Cardiac septum (tissue), 1 donor: ENCODE data around the gene LEFTY2. TPM values are rescaled to one million over a fixed set of nuclear protein-coding genes. Genes with fewer than 3 reads are reported as not detected.
"Not testable (repeated sequence)": the region's sequence is repeated elsewhere in the genome, so short reads cannot be mapped to it uniquely, and the experiment has no call there.

Experiments used
- DNase-seq: peaks from one replicate; pipeline ENCODE4 v3.0.0-alpha.2; 2020; ENCODE audit warnings: low spot score
- intact Hi-C: fragments of 100-400 bp; cut with DNase I; formaldehyde crosslinking; loops from one replicate; pipeline ENCODE4 v1.14.0; 2022
- total RNA-seq: library from RNA; stranded (reverse); fragmentation: NEBNext Ultra II Directional; extraction: Animal tissue kit (Norgen Biotek cat#: 25700); gene quantifications from one replicate; pipeline ENCODE4 v1.2.1, GENCODE V29; 2021
- donor health status: DM: no; HTN: no; CAD: no.

Gene LEFTY2
- total RNA-seq, 1 donor from 2014 or later = 0.65 TPM

DNA sequence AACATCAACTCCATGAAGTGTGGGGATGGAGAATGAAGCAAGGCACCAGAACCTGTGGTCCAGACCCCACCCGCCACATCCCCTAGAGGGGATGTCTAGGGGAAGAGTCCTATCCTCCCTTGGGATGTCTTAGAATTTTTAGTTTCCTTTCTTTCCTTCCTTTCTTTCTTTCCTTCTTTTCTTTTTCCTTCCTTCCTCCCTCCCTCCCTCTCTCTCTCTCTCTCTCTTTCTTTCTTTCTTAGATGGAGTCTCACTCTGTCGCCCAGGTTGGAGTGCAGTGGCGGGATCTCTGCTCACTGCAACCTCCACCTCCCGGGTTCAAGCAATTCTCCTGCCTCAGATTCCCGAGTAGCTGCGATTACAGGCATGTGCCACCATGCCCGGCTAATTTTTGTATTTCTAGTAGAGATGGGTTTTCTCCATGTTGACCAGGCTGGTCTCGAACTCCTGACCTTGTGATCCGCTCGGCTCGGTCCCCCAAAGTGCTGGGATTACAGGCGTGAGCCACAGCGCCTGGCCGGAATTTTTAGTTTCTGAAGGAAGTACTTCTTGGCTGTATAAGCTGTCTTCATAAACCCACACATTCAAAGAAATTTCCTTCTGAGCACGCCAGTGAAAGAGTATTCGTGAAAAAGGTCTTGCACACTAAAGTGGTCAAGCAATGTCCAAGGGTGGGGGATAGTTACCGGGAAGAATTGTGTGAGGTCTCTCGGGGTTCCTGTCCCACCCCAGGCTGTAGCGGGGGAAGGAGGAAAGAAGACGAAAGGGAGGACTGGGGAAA lies 20.8 kb upstream of the LEFTY2 start:
- DNase-seq = peak; percentile 67
- intact Hi-C loops = no loop called here

DNA sequence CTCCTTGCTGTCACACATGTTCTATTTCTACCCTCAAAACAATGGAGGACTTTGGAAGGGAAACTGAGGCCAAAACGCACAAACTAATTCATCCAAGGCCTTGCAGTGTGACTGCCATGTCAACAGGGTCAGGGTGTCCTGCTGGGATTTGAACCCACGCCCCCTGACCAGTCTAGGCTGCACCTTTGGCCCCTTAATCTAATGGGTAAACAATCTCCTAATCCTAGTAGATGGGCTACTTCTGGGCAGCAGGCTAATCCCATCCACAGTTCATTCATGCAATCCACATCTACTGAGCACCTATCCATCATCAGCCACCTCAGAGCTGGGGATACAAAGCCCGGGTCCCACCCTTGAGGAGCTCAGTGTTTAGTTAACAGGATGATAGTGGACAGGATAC lies 17.0 kb upstream of the LEFTY2 start:
- intact Hi-C loops = no loop called here

DNA sequence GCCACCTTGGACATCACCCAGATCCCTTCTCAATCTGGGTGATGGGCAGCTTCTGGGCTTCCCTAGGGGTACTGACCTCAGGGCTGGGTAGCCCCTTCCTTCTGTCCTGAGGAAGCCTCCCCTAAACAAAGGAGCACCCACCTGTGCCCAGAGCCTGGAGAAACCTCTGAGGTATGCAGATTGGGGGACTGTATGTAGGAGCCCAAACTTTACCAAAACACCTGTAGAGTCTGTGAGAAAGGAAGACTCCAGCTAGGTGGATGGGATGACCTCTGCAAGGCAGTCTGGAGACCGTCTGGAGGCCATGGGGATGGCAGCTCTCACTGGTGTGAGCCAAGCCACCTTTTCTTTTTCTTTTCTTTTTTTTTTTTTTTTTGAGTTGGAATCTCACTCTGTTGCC lies 13.7 kb upstream of the LEFTY2 start:
- no peak for DNase-seq
- intact Hi-C loops = no loop called here

More for the DNA sequence above, 17.0 kb upstream of the LEFTY2 start:
- DNase-seq = peak; percentile 49

DNA sequence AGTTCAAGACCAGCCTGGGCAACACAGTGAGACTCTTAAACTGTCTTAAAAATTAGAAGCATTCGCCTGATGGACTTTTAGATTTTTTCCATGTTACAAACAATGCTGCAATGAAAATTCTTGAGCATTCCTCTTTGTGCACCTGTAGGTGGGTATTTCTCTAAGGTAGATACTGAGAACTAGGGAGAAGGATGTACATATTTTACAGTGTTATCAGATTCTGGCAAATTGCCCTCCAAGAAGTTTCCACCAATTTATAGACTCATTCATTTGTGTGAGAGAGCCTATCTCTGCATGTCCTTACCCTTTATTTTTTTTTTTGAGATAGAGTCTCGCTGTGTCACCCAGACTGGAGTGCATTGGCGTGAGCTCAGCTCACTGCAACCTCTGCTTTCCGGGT lies 12.3 kb upstream of the LEFTY2 start:
- DNase-seq = no peak
- intact Hi-C loops = no loop called here

DNA sequence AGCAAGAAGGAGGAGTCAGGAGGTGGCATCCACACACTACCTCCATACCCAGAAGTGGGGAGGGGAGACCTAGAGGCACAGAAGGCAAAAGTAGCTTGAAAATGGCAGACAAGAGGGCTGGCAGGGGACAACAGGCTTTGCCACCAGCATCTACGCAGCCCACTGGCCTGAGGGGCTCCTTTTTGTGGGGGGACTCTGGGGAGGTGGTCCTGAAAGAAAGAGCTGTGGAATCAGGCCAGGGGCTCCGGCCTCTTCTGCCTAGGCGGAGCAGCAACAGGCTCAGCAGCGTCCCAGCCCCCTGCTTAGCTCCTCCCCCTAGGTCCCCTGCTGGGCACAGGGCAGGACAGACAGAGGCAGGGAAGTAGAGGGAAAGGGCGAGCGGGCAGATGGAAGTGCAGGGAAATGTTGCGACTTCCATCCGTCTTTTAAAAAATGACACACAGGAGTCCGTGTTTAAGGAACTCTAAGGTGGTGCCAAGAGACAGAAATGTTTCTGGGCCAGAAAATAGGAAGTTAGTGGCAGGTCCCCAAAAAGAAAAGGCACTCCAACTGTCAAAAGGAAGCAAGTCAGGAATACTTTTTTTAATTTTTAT lies 10.0 kb upstream of the LEFTY2 start:
- intact Hi-C loops = no loop called here
- no peak for DNase-seq

DNA sequence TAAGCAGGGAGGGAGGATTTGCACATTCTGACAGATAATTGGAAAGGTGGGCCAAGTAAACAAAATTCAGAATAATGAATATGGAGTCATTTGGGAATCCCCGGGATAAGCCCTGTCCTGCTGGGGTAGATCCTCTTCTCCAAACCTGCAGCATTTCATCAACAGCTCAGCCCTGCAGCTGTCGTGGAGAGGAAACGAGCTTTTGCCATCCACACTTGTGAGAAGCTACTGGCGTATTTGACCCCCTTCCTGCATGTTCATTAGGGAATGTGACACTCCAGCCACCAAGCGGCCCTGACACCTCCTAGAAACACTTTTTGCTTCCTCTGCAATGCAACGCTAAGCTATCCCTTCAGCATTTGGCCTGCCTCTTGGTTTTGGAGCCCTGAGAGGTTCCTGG lies 8.0 kb upstream of the LEFTY2 start:
- DNase-seq = no peak
- intact Hi-C loops = no loop called here

DNA sequence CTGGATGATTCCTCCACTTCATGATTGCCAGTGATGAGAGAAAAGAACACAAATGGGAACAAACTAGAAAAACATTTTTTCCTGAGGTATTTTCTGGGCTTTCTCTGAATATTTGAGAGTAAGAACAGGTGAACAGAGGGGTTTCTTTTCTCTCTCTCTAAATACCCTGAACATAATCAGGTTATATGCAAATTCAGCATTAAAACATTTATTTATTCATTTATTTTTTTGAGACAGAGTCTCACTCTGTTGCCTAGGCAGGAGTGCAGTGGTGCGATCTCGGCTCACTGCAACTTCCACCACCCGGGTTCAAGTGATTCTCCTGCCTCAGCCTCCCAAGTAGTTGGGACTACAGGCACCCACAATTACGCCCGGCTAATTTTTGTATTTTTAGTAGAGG lies 5.8 kb upstream of the LEFTY2 start:
- intact Hi-C loops = no loop called here
- no peak for DNase-seq

DNA sequence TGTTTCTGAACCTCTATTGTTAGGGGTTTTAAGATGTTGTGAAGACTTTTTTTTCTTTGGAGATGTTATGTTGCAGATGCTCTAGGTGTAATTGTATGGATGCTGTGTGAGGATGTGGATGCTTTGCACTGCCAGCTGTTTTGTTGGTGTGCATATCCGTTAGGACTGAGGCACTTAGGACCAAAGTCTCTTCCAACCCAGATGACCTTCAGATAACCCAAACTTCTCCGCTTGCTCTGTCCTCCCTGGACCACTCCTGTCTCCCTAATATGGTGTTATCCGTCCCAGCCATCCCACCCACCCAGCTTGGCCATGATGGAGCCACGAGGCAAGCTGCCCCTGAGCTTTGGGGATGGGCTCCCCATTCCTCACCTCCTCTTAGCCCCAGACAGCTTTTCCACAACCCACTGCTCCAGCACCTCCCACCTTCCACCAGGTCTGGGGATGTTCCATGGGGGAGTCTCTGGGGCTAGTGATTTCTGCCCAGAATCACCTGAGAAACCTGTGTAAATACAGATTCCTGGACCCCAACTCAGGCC lies 5.1 kb upstream of the LEFTY2 start:
- no peak for DNase-seq
- intact Hi-C loops = no loop called here

DNA sequence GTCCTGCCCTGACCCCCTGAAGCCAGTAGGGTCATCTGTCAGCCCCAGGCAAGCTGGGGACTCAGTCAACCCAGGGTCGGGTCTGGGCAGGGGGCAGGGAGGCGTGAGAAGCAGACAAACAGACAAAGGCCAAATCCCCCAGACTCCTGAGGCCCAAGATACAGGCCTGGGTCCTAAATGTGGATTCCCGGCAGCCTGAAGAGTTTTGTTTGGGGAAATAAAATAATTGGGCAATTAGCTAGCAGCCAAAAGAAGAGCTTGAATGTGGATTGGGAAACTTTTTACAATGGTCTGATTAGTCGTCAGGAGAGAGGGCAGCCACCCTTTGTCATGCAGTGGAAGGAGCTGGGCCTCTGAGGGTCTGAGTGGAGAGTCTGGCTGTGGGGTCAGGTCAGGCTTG lies 4.5 kb upstream of the LEFTY2 start:
- DNase-seq = no peak

DNA sequence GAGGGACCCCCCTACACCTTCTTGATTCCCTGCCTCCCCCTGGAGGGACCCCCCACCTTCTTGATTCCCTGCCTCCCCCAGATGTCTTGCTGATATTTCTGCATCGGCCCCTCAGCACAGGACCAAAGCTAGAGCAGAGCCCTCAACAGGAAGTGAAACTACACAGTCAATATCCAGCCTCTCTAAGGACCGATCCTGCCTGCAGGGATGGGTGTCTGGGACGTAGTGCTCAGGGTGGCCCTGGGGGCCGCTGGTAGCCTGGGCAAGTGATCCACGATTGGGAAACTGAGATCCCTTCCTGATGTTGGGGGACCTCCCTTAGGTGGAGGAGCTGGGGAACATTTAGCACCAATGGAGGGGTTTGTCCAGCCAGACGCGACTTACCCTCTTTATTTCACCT lies 3.9 kb upstream of the LEFTY2 start:
- no peak for DNase-seq
- intact Hi-C loops = no loop called here

More for the DNA sequence above, 4.5 kb upstream of the LEFTY2 start:
- intact Hi-C loops = no loop called here

DNA sequence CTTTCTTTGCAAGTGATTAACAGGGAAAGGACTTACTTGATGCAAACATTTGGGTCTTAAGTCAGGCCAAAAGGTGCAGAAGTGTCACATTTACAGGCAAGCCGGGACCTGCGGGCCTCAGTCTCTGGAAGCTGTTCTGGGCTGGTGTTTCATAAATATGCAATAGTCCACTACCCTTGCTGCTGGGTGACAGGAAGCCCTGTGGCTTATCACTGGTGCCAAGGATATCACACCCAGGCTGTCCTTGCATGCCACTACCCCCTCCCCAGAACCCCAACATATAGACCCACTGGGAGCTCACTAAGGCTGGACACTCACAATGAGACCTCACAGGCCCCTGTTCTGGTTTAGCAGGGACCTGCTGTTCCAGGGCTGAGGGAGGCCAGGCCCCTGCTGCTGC lies 3.4 kb upstream of the LEFTY2 start:
- DNase-seq = no peak
- intact Hi-C loops = no loop called here

DNA sequence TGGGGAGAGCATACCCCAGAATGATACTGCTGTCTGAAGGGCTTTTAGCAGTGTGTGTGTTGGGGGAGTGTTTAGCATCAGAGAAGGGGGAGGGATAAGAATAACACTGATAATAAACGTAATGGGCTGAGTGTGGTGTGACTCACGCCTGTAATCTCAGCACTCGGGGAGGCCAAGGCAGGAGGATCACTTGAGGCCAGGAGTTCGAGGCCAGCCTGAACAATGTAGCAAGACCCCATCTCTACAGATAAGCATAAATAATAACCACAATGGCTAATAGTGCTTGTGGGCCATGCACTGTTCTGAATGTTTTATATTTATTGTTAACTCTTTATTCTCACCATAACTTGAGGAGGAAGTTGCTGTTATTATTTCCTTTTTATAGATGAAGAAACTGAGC lies 2.6 kb upstream of the LEFTY2 start:
- DNase-seq = no peak
- intact Hi-C loops = no loop called here

DNA sequence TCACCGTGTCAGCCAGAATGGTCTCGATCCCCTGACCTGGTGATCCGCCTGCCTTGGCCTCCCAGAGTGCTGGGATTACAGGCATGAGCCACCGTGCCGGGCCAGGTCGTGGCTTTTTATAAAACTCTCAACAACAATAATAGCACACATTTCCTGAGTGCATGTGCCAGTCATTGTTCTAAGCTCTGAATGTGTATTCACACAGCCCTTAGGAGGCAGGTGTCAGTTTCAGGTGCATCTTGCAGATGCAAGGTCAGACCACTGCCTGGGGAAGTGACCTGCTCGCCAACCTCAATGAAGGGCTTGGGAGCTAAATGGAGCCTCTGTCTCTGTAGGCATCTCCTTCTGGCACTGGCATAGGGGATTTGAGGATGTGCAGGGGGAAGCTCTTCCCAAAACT lies 1.6 kb upstream of the LEFTY2 start:
- DNase-seq = no peak
- intact Hi-C loops = no loop called here

DNA sequence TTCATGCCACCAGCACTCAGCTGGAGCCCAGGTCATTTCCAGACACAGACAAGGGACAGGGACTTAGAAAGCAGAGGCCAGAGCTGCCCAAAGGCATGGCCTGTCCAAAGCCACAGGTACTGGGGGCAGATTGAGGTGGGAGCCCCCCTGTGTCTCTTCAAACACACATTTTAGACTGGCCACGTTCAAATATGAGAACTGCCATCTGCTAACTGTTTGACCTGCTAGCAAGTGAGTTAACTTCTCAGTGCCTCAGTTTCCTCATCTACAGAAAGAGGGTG lies 862 bp upstream of the LEFTY2 start:
- intact Hi-C loops = no loop called here
- no peak for DNase-seq

DNA sequence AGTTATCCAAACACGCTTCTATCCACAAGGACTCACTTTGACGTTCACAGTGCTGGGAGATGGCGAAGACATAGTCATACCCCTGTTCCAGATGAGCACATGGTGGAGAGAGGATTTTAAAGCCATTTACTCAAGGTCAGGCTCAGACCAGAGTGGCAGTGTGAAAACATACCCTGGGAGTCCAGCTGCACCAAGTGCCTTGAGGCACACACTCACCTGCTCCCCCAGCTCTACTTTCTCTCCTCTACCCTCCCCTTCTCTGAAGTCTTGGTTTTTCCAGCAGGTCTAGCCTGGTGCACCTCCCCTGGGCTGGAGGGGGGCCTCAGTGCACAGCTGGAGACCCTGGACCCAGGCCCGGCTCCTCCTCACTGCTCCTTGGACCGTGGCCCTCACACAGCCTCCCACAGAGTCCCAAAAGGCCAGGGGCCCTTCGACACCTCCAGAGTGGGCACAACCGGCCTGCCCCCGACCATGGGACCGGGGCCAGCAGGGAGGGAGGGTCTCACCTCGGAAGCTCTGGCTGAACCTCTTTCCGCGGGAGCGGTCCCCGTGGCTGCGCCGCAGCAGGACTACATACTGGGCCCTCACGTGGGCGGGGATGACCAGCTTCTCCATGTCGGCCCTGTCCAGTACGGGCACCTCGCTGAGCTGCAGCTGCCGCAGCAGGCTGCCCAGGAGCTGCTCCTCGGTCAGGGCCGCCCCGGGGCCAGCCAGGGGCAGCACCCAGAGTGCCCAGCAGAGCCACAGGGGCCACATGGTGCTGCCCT lies 452 bp downstream of the LEFTY2 start:
- intact Hi-C loops = no loop called here
- no peak for DNase-seq

DNA sequence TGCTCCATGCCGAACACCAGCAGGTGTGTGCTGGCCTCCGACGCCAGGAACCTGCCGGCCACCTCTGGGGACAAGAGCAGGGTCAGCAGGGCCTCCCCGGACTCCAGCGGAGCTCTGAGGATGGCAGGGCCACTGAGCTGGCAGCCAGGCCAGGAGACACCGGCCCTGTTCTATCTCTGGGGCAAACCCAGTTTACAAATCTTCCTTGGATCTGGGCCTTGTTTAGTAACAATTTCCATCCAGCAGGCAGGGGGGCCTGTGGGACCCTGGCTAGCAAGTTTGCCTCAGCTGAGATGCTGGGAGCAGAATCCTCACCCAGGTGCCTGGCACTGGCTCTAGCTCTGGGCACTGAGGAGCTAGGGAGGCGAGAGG lies 1.1 kb downstream of the LEFTY2 start:
- DNase-seq, intact Hi-C loops: not testable (repeated sequence)

DNA sequence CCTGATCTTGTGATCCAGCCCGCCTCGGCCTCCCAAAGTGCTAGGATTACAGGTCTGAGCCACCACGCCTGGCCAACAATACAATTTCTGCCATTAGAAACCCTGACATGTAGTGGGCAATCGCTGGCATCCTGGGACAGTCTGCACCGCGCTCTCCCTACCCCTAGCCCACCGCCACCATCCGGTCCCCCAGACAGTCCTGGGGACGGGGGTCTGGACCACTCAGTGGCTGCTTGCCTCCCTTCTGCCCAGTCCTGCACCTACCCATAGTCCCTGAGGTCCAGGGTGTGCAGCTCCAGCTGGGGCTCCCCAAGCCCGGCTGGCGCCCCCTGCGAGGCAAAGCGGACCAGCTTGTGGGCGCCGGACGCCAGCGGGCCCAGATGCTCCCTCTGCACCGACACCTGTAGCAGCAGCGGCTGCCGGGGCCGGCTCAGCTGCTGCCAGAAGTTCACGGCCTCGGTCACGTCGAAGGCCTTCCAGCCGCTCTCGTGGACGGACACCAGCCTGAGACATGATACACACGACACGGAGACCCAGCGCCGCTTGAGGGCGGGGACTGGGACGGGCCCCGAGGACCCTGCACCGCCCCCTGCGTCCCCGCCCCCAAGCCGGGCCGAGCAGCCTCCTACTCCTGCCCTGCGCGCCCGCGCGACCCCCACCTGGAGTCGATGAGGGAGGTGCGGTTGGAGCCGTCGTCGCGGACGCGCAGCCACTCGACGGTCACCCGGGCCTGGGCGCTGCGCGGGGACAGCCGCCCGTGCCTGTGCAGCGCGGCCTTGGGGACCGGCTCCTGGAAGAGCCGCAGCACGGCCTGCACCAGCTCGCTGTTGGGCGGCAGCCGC lies 1.7 kb downstream of the LEFTY2 start:
- DNase-seq, intact Hi-C loops: not testable (repeated sequence)

DNA sequence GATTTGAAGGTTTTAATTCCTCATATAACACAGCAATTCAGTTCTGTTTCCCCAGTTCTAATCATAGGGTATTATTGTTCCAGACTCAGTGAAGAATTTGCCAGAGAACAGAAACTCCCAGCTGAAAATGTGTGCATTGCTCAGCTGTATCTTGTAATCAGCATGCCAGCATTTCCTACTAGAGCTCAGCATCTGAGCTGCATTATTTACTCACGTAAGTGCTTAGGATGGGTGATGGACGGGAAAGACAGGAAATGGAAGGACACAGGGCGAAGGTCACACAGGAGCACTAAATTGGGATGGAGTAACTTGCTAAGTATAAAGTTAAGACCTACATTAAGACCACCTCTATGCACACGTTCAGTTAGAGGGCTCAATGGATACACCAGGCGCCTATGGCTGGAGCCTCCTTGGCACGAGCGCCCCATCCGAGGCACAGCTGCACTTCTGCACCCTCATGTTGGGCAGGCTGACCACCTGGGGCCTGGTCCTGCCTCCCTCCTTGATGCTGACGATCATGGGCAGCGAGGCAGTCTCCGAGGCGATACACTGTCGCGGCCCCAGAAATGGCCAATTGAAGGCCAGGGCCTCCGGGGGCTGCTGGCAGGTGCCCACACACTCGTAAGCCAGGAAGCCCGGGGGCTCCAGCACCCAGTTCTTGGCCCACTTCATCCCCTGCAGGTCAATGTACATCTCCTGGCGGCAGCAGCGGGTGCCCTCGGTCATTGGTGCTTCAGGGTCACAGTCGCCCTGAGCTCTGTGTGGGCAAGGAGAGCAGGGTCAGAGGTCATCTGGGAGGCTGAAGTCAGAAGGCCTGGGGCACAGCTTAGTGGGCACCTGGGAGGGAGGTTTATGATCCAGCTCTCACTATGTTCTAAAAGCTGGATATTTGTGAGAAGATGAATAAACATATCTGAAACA lies 3.7 kb downstream of the LEFTY2 start:
- intact Hi-C loops = no loop called here
- DNase-seq = no peak

DNA sequence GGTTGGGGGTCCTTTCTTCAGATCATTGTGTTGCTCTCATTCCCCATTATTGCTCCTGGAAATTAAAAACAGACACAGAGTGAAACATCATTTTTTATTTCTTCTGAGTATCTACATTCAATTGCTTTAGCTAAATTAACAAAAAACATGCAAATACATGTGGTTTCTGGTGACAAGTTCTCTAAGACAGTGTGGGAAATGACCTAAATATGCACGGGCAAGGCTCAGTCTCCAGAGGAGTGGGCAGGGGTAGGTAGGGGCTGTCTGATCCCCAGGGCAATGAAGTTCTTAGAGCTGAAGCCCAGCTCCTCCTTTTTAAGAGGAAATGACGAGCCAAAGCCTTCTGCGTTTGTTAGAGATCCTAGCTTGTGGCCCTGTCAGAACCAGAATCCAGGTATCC lies 4.5 kb downstream of the LEFTY2 start:
- no peak for DNase-seq
- intact Hi-C loops = no loop called here
